HG03378 (cell line): ENCODE results near the gene GMDS.

Source experiments
- ATAC-seq: cut with Tn5 transposase; IDR thresholded peaks from one replicate; pipeline ENCODE4 v1.9.1; 2021; ENCODE audit warnings: mild to moderate bottlenecking, moderate library complexity; ENCODE audit not compliant: unreplicated experiment

The GMDS gene

DNA sequence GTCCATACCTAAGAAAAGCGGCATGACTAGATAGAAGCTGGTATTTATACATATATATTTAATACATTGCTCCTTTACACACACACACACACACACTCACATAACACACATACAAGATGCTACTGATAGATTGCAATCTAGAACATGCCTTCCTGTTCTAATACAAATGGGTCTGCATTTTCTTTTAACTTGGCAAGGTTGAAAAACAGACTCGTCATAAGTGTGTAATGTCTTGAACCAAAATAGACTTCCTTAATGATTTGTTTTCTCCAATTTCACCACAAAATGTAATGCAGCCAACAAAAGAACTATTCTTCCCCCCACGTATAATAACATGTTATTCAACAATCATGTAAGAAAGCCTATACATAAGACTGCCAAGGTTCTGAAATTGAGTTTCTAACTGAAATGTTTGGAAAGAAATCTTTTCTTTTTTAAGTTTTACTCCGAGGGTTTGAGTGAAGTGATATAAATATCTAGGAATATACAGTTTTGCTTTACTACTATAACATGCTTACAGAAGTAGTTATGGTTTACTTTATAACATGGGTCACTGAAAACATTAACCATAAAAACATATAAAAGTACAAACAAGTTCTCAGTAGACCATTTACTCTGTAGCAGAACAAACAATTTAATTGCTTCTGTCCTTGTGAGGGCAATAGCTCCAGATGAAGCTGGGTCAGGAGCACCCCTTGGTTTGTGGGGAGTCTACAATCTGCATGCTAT is 428.2 kb downstream of the GMDS start:
- ATAC-seq, result no peak

GRCh38 chr6:1815827-1816452 is 429.5 kb downstream of the GMDS start:
- no peak for ATAC-seq

GRCh38 chr6:1814279-1814678 is 431.1 kb downstream of the GMDS start:
- ATAC-seq, result no peak

DNA sequence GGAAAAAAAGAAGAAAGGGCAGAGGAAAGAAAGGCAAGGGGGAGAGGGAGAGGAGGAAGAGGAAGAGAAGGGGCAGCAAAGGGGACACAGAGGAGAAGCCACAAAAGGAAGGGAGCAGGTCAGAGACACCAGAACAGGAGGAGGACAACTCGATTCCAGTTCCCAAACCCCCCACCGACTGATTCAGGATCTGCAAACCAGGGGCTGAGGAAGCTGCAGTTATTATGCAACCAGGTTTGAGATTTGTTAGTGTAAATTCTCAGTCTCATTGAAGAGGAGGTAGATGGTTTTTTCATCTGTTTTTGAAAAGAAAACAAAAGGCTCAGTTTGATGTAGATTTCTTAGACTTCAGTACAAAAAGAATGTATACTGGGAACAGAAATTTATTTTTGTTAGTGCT is 432.9 kb downstream of the GMDS start:
- ATAC-seq, result no peak

GRCh38 chr6:1812034-1812433 is 433.4 kb downstream of the GMDS start:
- ATAC-seq, result no peak

DNA sequence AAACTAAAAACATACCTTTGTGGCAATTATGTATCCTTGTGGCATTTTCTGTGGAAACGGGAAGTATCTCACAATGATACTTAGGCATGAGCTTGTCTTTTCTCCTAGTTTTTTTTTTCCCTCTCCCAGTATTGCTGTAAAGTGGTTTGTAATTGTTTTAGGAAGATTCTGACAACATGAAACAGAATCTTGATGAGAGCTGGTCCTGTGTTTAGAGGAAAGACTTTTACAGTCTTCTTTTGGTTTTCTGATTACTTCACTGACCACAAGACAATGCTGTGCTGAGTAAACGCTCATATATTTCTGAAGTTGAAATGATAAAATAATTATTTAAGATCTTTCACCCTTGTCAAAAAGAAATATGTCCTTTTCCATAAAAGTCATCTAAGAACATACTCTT is 434.5 kb downstream of the GMDS start:
- no peak for ATAC-seq

GRCh38 chr6:1809291-1809988 is 436.0 kb downstream of the GMDS start:
- no peak for ATAC-seq

GRCh38 chr6:1806935-1807334 is 438.5 kb downstream of the GMDS start:
- ATAC-seq, result no peak

DNA sequence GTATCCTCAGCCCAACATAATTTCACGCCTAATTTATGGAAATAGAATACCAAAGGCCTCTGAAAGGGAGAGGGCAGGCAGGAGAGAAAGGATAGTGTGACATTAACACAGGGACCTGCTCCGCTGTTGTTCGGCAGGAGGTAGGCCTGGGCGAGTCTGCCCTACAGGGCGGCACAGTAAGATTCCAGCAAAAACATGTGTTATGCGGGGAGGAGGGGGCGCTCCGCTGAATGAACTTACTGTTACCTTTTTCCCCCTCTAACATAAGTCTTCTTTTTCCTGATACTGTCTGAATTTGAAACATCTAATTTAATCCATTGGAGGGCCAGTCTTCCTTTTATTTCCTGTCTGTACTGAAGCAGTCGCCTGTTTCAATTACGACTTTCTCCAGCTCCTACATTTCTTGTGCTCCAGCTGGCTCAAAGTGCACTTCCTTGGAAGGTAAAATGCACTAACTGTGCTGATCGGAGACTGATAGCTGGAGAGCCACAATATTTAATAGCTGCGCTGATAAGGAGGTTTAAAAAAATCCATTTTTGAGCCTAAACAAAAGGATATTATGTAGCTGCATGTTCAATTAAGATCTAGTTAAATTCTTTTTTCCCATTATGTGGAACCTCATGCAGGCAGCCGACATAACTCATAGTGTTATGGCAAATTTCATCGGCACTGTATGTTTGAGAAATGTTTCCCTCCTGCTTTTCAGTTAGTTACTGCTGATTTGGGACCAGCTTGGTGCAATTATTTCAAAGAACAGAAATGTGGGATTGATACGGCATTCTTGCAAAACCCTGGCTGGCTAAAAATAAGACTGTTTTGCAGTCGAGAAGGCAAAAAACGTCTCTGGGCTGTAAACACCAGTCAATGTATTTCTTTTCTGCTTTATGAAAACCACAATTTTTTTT is 442.7 kb downstream of the GMDS start:
- no peak for ATAC-seq

- no peak for ATAC-seq
Observed at GRCh38 chr6:1801401-1801800, 444.0 kb downstream of the GMDS start.

DNA sequence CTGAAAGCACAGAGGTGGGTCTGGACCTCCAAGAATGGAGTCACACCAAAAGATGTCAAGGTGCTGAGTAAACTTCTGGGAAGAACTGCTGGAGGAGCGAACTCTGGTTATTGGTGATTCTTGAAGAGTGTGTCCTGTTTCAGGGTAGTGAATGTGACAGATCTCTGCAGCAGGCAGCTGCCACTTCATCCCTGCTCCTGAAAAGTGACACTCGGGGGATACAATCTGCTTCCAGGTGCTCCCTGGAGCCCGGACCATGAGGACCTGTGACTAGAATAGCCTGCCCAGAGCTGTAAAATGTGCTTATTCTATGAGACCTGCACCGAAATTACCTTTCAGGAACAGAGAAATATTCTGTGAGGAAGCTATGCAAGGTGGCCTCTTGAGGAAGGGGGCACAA is 444.6 kb downstream of the GMDS start:
- no peak for ATAC-seq

- no peak for ATAC-seq
Observed at GRCh38 chr6:1798965-1799325, 446.5 kb downstream of the GMDS start.

- ATAC-seq, result no peak
Observed at GRCh38 chr6:1798303-1798964, 447.0 kb downstream of the GMDS start.

- ATAC-seq, result no peak
Observed at GRCh38 chr6:1797801-1798200, 447.6 kb downstream of the GMDS start.

GRCh38 chr6:1796706-1797529 is 448.5 kb downstream of the GMDS start:
- ATAC-seq, result peak; percentile 74

DNA sequence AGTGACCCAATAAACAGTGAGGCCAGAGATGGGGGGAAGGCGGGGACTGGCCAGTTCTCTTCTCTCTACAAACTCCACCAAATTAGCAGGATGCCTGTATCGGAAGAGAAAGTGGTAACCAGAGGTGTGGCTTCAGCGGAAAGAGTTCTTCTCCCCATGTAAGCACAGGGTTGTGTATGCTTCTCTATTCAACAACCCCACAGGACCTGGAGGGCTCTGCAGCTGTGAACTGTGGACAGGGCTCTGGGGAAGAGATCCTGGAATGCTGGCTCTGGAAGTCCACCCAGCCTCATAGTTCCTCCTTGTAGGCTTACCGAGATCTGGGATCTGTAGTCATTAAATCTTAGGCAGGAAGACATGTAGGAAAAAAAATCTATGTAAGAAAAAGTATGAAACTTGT is 449.5 kb downstream of the GMDS start:
- ATAC-seq, result no peak

- ATAC-seq, result no peak
Observed at GRCh38 chr6:1792989-1793388, 452.4 kb downstream of the GMDS start.

DNA sequence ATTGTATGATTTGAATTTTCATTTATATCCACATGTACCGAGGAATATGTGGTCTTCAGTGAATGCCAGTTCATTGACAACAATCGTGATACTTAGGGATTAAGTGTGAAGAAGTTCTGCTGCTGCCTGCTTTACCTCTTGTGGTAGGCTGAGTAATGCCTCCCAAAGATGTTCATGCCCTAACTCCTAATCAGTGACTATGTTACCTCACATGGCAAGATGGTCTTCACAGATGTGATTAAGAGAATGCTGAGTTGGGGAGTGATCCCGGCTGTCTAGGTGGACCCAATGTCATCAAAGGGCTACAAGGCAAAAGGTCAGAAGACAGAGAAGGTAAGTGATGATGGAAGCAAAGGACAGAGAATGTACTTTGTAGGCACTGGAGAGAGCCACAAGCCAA is 454.7 kb downstream of the GMDS start:
- ATAC-seq, result no peak

- no peak for ATAC-seq
Observed at GRCh38 chr6:1789092-1789491, 456.3 kb downstream of the GMDS start.

DNA sequence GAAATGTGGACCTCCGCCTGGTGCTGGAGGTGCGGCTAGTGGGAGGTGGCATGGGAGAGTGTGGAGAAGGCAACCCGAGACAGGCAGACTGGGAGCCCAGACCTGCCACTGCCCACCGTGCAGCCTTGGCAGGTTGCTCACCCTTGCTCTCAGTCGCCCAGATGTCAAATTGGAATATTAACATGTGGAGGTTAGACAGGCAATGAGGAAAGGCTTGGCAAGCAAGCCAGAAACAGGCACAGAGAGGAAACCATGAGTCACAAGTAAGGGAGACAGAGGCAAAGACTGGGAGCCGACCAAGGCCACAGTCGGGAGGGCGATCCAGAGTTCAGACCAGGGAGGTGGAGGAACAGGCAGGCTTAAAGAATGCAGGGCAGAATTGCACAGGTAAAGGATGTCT is 457.5 kb downstream of the GMDS start:
- ATAC-seq, result no peak
